Osteoblast (primary cell): ENCODE measurements around the gene STYX. TPM values are rescaled to one million over a fixed set of nuclear protein-coding genes. Genes with fewer than 3 reads are reported as not detected.
"Not testable (repeated sequence)": the region's sequence is repeated elsewhere in the genome, so short reads cannot be mapped to it uniquely, and the experiment has no call there.

ENCODE experiments used
- DNase-seq: peaks from one replicate; pipeline ENCODE4 v3.0.0; 2011; ENCODE audit warnings: low spot score, mixed read lengths; ENCODE audit not compliant: insufficient read length; ENCODE audit errors: missing footprints
- H2AFZ ChIP-seq: 2 replicates; pipeline ENCODE4 v1.6.0; 2011; ENCODE audit warnings: mild to moderate bottlenecking, low read length
- H3K27ac ChIP-seq: 2 replicates; pipeline ENCODE4 v1.5.1; 2011; ENCODE audit warnings: mild to moderate bottlenecking, low read depth, low read length, moderate library complexity
- H3K27me3 ChIP-seq: 2 replicates; pipeline ENCODE4 v1.6.0; 2012; ENCODE audit warnings: mild to moderate bottlenecking, control low read depth, inconsistent platforms, low read length, moderate library complexity; ENCODE audit not compliant: insufficient read depth
- H3K36me3 ChIP-seq: 2 replicates; pipeline ENCODE4 v1.5.1; 2011; ENCODE audit warnings: mild to moderate bottlenecking, low read length, control low read depth, moderate library complexity; ENCODE audit not compliant: insufficient read depth
- H3K4me1 ChIP-seq: 2 replicates; pipeline ENCODE4 v1.5.1; 2011; ENCODE audit warnings: mild to moderate bottlenecking, low read length, control low read depth, moderate library complexity; ENCODE audit not compliant: insufficient read depth
- H3K4me2 ChIP-seq: 2 replicates; pipeline ENCODE4 v1.6.0; 2011; ENCODE audit warnings: mild to moderate bottlenecking, low read length; ENCODE audit not compliant: insufficient read depth
- H3K4me3 ChIP-seq: fragments of 200-600 bp; sonication (generic); 3 replicates; pipeline ENCODE4 v1.5.1; 2012; ENCODE audit warnings: mild to moderate bottlenecking, low read length, inconsistent platforms; ENCODE audit not compliant: insufficient read depth
- H3K79me2 ChIP-seq: 2 replicates; pipeline ENCODE4 v1.6.0; 2012; ENCODE audit warnings: mild to moderate bottlenecking, low read length, control low read depth, inconsistent platforms; ENCODE audit not compliant: insufficient read depth
- H3K9me3 ChIP-seq: 2 replicates; pipeline ENCODE4 v1.5.1; 2011; ENCODE audit warnings: low read depth, low read length, control low read depth
- H4K20me1 ChIP-seq: 2 replicates; pipeline ENCODE4 v1.6.0; 2012; ENCODE audit warnings: mild to moderate bottlenecking, low read length, control low read depth; ENCODE audit not compliant: insufficient read depth
- CTCF ChIP-seq: IDR thresholded peaks from 2 replicates; pipeline ENCODE4 v1.5.1; 2011; ENCODE audit warnings: mild to moderate bottlenecking, low read depth, low read length, moderate library complexity; ENCODE audit errors: extremely low read depth
- total RNA-seq: library from RNA; depleted of rRNA; stranded (reverse); fragments of >200 nt; gene quantifications from 2 replicates; pipeline ENCODE4 v1.2.3, GENCODE V29; 2012

The STYX gene
- total RNA-seq, 1 donor, result 29.7 TPM

GRCh38 chr14:52755607-52756316 lies 25.8 kb downstream of the STYX start:
- Histone ChIP-seq H3K9me3 (no peaks in the 10 kb centered on the region), H4K20me1 (no peaks in the 10 kb centered on the region), H3K4me3 (no peak overlapping the region), H3K4me1 (no peaks in the 10 kb centered on the region), H2AFZ (no peak overlapping the region), H3K27ac (no peak overlapping the region), H3K79me2 (no peaks in the 10 kb centered on the region), H3K4me2 (no peak overlapping the region), H3K36me3 (peaks cover 10% of the 10 kb centered on the region), H3K27me3 (no peaks in the 10 kb centered on the region)
- no peak for TF ChIP-seq CTCF
- DNase-seq, result no peak

- no peak for TF ChIP-seq CTCF
Measured at GRCh38 chr14:52759145-52759544, 29.2 kb downstream of the STYX start.

GRCh38 chr14:52762923-52763322 lies 33.0 kb downstream of the STYX start:
- H3K9me3 ChIP-seq, H3K4me3 ChIP-seq, H2AFZ ChIP-seq, H4K20me1 ChIP-seq, H3K79me2 ChIP-seq, H3K4me1 ChIP-seq, H3K27me3 ChIP-seq, H3K27ac ChIP-seq, H3K4me2 ChIP-seq, DNase-seq: not testable (repeated sequence)
- peaks cover 17% of the 10 kb centered on the region for H3K36me3 ChIP-seq

More at GRCh38 chr14:52759145-52759544, 29.2 kb downstream of the STYX start:
- Histone ChIP-seq H4K20me1 (no peaks in the 10 kb centered on the region), H3K4me2 (no peak overlapping the region), H3K9me3 (no peaks in the 10 kb centered on the region), H3K27me3 (no peaks in the 10 kb centered on the region), H3K27ac (no peak overlapping the region), H2AFZ (no peak overlapping the region), H3K36me3 (peaks cover 13% of the 10 kb centered on the region), H3K4me3 (no peak overlapping the region), H3K79me2 (no peaks in the 10 kb centered on the region), H3K4me1 (no peaks in the 10 kb centered on the region)
- no peak for DNase-seq

GRCh38 chr14:52767058-52767833 lies 37.3 kb downstream of the STYX start:
- Histone ChIP-seq H3K27me3 (no peaks in the 10 kb centered on the region), H4K20me1 (no peaks in the 10 kb centered on the region), H3K79me2 (no peaks in the 10 kb centered on the region), H3K4me2 (no peak overlapping the region), H3K9me3 (no peaks in the 10 kb centered on the region), H3K4me1 (no peaks in the 10 kb centered on the region), H3K27ac (no peak overlapping the region), H3K4me3 (no peak overlapping the region), H3K36me3 (peaks cover 10% of the 10 kb centered on the region), H2AFZ (no peak overlapping the region)
- TF ChIP-seq CTCF, result no peak
- DNase-seq, result no peak
